ENCODE measurements around the gene GLP1R. TPM values are rescaled to one million over a fixed set of nuclear protein-coding genes. Genes with fewer than 3 reads are reported as not detected.

The GLP1R gene
- total RNA-seq, 2 donors from 2014 or later: 5.7 to 6.9 TPM

GRCh38 chr6:39075807-39076622, 27.4 kb downstream of the GLP1R start:
- Histone ChIP-seq H3K36me3 (replicated peaks in 1 of 2; ENCODE audit: insufficient read depth in 1 of 2, low read depth in 2 of 2) (no peaks in the 10 kb centered on the region), H3K4me1 (no peaks in the 10 kb centered on the region), H3K27me3 (no peaks in the 10 kb centered on the region), H3K27ac (no peak overlapping the region), H3K4me3 (no peak overlapping the region), H3K9me3 (no peaks in the 10 kb centered on the region)
- WGBS, 2 donors: 84 to 92% methylated on average over 11 of the region's 11 CpGs
- intact Hi-C loops (cut with DNase I): no loop called here
- TF ChIP-seq POLR2A (IDR thresholded peaks at IDR 0.05): no peak
- no peak for TF ChIP-seq CTCF (IDR thresholded peaks at IDR 0.05)
- DNase-seq (no peak), ATAC-seq (no peak)

DNA sequence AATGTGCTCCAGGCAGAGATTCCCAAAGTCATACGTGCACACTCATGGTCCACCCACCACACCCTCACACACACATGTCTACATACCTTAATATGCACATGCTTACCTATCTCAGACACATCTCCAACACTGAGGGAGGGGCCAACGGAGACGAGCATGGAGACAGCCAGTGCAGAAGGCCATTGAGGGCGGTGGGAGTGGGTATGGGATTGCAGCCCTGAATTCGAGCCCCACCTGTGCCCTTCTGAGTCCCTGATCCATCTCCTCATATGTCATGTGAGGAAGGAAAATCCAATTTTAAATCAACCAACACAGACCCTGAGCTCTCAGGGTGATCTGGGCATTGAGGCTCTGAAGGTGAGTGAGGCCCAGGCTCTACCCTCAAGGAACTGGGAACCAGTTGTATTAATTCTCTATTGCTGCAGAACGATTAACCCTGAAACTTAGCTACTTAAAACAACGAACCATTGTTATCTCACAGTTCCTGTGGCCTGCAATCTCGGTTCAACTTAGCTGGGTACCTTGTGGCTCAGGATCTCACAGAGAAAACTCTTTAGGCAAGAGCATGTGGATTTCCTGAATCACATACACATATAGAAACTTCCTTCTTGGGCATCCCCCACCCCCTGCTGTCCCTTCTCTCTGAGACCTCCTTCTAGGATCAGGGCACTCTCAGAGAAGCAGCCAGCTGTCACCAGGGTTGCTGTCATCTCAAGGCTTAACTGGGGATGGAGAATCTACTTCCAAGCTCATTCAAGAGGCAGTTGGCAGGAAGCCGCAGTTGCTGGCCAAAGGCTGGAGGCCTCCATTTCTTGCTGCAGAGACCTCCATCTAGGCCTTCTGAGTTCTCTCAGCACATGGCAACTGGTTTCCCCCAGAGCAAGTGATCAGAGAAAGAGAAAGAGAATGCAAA, 28.3 kb downstream of the GLP1R start:
- intact Hi-C loops (cut with DNase I): no loop called here
- Histone ChIP-seq H3K27ac (no peak overlapping the region), H3K4me3 (no peak overlapping the region), H3K4me1 (no peaks in the 10 kb centered on the region), H3K36me3 (replicated peaks in 1 of 2; ENCODE audit: insufficient read depth in 1 of 2, low read depth in 2 of 2) (no peaks in the 10 kb centered on the region), H3K9me3 (no peaks in the 10 kb centered on the region), H3K27me3 (no peaks in the 10 kb centered on the region)
- 72 to 75% methylated on average over 9 of the region's 9 CpGs for WGBS, 2 donors
- ATAC-seq (no peak), DNase-seq (no peak)
- no peak for TF ChIP-seq POLR2A (IDR thresholded peaks at IDR 0.05)
- TF ChIP-seq CTCF (IDR thresholded peaks at IDR 0.05): no peak

DNA sequence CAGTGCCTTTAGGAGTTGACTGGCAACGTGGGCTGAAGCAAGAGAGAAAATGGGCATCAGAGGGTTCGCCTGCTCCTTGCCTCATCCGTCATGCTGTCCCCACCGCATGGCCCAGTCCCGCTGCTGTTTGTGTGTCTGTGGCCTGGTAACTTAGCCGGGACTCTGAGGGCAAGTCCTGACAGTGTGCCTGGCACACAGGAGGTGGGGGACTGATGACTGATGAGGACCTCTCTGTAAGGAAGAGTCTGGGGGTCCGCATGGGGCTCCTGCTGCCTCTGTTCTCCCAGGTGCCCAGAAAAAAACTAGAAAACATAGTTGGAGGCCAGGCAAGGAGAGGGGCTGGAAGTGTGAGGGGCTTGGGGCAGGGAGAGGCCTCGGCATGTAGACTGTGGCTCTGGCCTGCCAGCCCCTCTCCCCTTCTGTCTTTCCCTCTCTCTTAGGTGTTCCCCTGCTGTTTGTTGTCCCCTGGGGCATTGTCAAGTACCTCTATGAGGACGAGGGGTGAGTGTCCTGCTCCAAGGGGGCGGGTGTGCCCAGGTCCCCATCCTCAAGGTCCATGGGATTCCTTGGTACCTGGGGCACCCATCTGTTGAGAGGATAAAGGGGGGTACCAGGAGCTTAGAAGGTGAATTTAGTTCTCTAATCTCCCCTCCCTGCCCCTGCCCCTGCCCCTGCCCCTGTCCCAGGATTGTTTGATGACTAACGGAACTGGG, 29.5 kb downstream of the GLP1R start:
- intact Hi-C loops (cut with DNase I): no loop called here
- WGBS, 2 donors: 91 to 93% methylated on average over 10 to 11 of the region's 11 CpGs
- no peaks in the 10 kb centered on the region for H3K27me3 ChIP-seq
- DNase-seq: no peak
- H3K36me3 ChIP-seq (replicated peaks in 1 of 2; ENCODE audit: insufficient read depth in 1 of 2, low read depth in 2 of 2): no peaks in the 10 kb centered on the region
- H3K27ac ChIP-seq: no peak overlapping the region
- no peaks in the 10 kb centered on the region for H3K4me1 ChIP-seq
- no peak overlapping the region for H3K4me3 ChIP-seq
- no peak for ATAC-seq
- no peaks in the 10 kb centered on the region for H3K9me3 ChIP-seq
- TF ChIP-seq CTCF (IDR thresholded peaks at IDR 0.05) (no peak), POLR2A (IDR thresholded peaks at IDR 0.05) (no peak)

DNA sequence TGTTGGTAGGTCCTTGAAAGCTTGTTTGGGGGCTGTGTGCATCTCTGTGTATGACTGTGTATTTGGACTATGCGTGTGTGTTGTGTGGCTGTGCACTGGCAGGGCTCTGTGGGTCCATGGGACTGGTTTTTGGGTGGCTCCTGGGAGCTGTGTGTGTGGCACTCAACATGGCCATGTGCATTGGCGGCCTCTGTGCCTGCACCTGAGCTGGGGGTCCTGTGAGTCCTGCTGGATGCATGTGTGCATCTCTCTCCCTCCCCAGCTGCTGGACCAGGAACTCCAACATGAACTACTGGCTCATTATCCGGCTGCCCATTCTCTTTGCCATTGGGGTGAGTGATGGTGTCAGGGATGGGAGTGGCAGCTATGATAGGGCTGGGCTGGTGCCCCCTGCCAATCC, 30.1 kb downstream of the GLP1R start:
- Histone ChIP-seq H3K4me1 (no peaks in the 10 kb centered on the region), H3K9me3 (no peaks in the 10 kb centered on the region), H3K4me3 (no peak overlapping the region), H3K36me3 (replicated peaks in 1 of 2; ENCODE audit: insufficient read depth in 1 of 2, low read depth in 2 of 2) (no peaks in the 10 kb centered on the region), H3K27ac (no peak overlapping the region), H3K27me3 (no peaks in the 10 kb centered on the region)
- DNase-seq (no peak), ATAC-seq (no peak)
- TF ChIP-seq CTCF (IDR thresholded peaks at IDR 0.05): no peak
- TF ChIP-seq POLR2A (IDR thresholded peaks at IDR 0.05): no peak
- intact Hi-C loops (cut with DNase I): no loop called here
- WGBS, 2 donors: 80 to 97% methylated on average over 1 to 3 of the region's 3 CpGs
